GM12878 (cell line): ENCODE measurements around the gene SPRYD7. TPM values are rescaled to one million over a fixed set of nuclear protein-coding genes. Genes with fewer than 3 reads are reported as not detected.

ENCODE experiments used
- ATAC-seq: fragments of 200-7000 bp; cut with Tn5 transposase; 3 replicates; pipeline ENCODE4 v1.9.1; 2020; ENCODE audit warnings: mild to moderate bottlenecking, moderate library complexity
- BruUV-seq: library from RNA; stranded (reverse); fragments of 400-500 nt; replicated peaks from 2 replicates; lab custom pipeline; 2021; lab: Mats Ljungman, UMichigan
- CTCF ChIA-PET: fragments of 300-600 bp; sonication (Branson Sonifier 250); formaldehyde crosslinking; extraction: SDS; loops from one replicate; lab custom pipeline; 2021; ENCODE audit warnings: inconsistent platforms; lab: Yijun Ruan, JAX
- POLR2A ChIA-PET: fragments of 350-600 bp; formaldehyde crosslinking; extraction: SDS; loops from one replicate; lab custom pipeline; 2021; ENCODE audit warnings: inconsistent platforms; lab: Charles Lee
- RAD21 ChIA-PET: fragments of 300-600 bp; sonication (Branson Sonifier 250); formaldehyde crosslinking; loops from one replicate; lab custom pipeline; 2023; ENCODE audit warnings: antibody characterized with exemption; ENCODE audit not compliant: unreplicated experiment; lab: Charles Lee
- SMC1A ChIA-PET: fragments of 300-600 bp; sonication (Branson Sonifier 250); formaldehyde crosslinking; loops from one replicate; lab custom pipeline; 2023; ENCODE audit not compliant: unreplicated experiment, uncharacterized antibody; lab: Charles Lee
- DNase-seq: peaks from one replicate; pipeline ENCODE4 v3.0.0-alpha.2; 2011; ENCODE audit warnings: low read depth, low spot score
- FAIRE-seq: peaks from 3 replicates; lab custom pipeline; 2011; peaks lifted over from hg19 to GRCh38; lab: Jason Lieb, UNC
- H2AFZ ChIP-seq: 2 replicates; pipeline ENCODE4 v1.6.0; 2011; ENCODE audit warnings: low read depth, low read length, control low read depth; ENCODE audit not compliant: control insufficient read depth
- H3K27ac ChIP-seq: 2 replicates; pipeline ENCODE4 v1.5.1; 2011; ENCODE audit warnings: control low read depth; ENCODE audit not compliant: control insufficient read depth, insufficient read depth
- H3K27me3 ChIP-seq, 2 experiments: replicated peaks in 1 of 2; 2 replicates each; pipeline versions ENCODE4 v1.6.0 to v1.6.1; 2011; ENCODE audit warnings: low read length in 1 of 2; ENCODE audit not compliant: control insufficient read depth in 2 of 2, insufficient read depth in 2 of 2
- H3K36me3 ChIP-seq, 2 experiments: 2 replicates each; pipeline ENCODE4 v1.5.1; 2011; ENCODE audit warnings: low read length in 1 of 2; ENCODE audit not compliant: control insufficient read depth in 2 of 2, insufficient read depth in 2 of 2
- H3K4me1 ChIP-seq: 2 replicates; pipeline ENCODE4 v1.6.1; 2011; ENCODE audit warnings: mild to moderate bottlenecking, low read length, moderate library complexity, mixed read lengths; ENCODE audit not compliant: control insufficient read depth, insufficient read depth
- H3K4me2 ChIP-seq: 2 replicates; pipeline ENCODE4 v1.6.0; 2011; ENCODE audit warnings: control low read depth; ENCODE audit not compliant: control insufficient read depth, insufficient read depth
- H3K4me3 ChIP-seq: fragments of 200-600 bp; sonication (generic); 2 replicates; pipeline ENCODE4 v1.5.1; 2016
- H3K79me2 ChIP-seq: 2 replicates; pipeline ENCODE4 v1.6.0; 2011; ENCODE audit warnings: low read length; ENCODE audit not compliant: control insufficient read depth, insufficient read depth
- H3K9ac ChIP-seq: 2 replicates; pipeline ENCODE4 v1.8.0; 2011; ENCODE audit warnings: low read length, control low read depth, mixed read lengths; ENCODE audit not compliant: control insufficient read depth, insufficient read depth
- H3K9me3 ChIP-seq: replicated peaks from 3 replicates; pipeline ENCODE4 v1.5.1; 2011; ENCODE audit warnings: mild to moderate bottlenecking, low read length; ENCODE audit not compliant: control insufficient read depth, insufficient read depth
- H4K20me1 ChIP-seq: 2 replicates; pipeline ENCODE4 v1.6.0; 2011; ENCODE audit not compliant: control insufficient read depth, insufficient read depth
- CBX3 ChIP-seq: fragments of 200-600 bp; sonication (generic); IDR thresholded peaks from 2 replicates; pipeline ENCODE4 v1.6.1; 2016; ENCODE audit warnings: low read depth, borderline replicate concordance
- EED ChIP-seq: sonication (generic); IDR thresholded peaks from 2 replicates; pipeline ENCODE4 v1.6.1; 2016; ENCODE audit warnings: antibody characterized with exemption, low read depth
- EGR1 ChIP-seq, 2 experiments: IDR thresholded peaks; 1 replicate in 1 of 2; 2 replicates in 1 of 2; pipeline ENCODE4 v1.6.1; 2011 to 2012; ENCODE audit warnings: low read depth in 2 of 2, low read length in 2 of 2, borderline replicate concordance in 1 of 2, mild to moderate bottlenecking in 1 of 2, moderate library complexity in 1 of 2
- IKZF1 ChIP-seq: fragments of 450-650 bp; conservative IDR thresholded peaks from 2 replicates; pipeline ENCODE4 v1.6.1; 2017; ENCODE audit warnings: antibody characterized with exemption, mild to moderate bottlenecking
- IKZF2 ChIP-seq, 2 experiments: fragments of 450-650 bp; IDR thresholded peaks; 2 replicates each; pipeline ENCODE4 v1.6.1; 2017; ENCODE audit warnings: mild to moderate bottlenecking in 2 of 2, moderate library complexity in 2 of 2
- PAX5 ChIP-seq: IDR thresholded peaks from 2 replicates; pipeline ENCODE4 v1.6.1; 2011; ENCODE audit warnings: low read depth, low read length, borderline replicate concordance
- SMAD5 ChIP-seq: IDR thresholded peaks from 2 replicates; pipeline ENCODE4 v1.6.1; 2016; ENCODE audit warnings: antibody characterized with exemption, low read depth
- SMC3 ChIP-seq: IDR thresholded peaks from 2 replicates; pipeline ENCODE4 v1.6.1; 2011; ENCODE audit warnings: low read length, improper control_type of control experiment, borderline replicate concordance
- WRNIP1 ChIP-seq: IDR thresholded peaks from 2 replicates; pipeline ENCODE4 v1.6.1; 2011; ENCODE audit warnings: low read depth, low read length, improper control_type of control experiment, borderline replicate concordance
- ZBED1 ChIP-seq: IDR thresholded peaks from 2 replicates; pipeline ENCODE4 v1.6.1; 2016; ENCODE audit warnings: borderline replicate concordance
- WGBS: methylation state at CpG from one replicate; pipeline ENCODE4 v1.1.6; 2016; ENCODE audit warnings: low lambda C conversion rate; ENCODE audit not compliant: insufficient replicate concordance, insufficient coverage; ENCODE audit errors: missing lambda C conversion rate; 5-methylcytosine and 5-hydroxymethylcytosine counted together
- in situ Hi-C: fragments of 300-500 bp; cut with MboI; formaldehyde crosslinking; loops from 9 replicates; pipeline ENCODE4 v1.14.3; 2018; ENCODE audit warnings: mixed read lengths
- intact Hi-C: fragments of 100-400 bp; cut with micrococcal nuclease; formaldehyde crosslinking; loops from one replicate; pipeline ENCODE4 v1.14.2; 2022; ENCODE audit not compliant: unreplicated experiment
- polyA plus RNA-seq, 11 experiments: library from polyadenylated mRNA; depleted of rRNA in 4 of 11; unstranded in 6 of 11; stranded (reverse) in 5 of 11; fragments of >200 nt; fragmentation: Nextera tagmentation in 4 of 11; fragmentation: Illumina TruSeq in 1 of 11; extraction: Ambion mirVana in 4 of 11; extraction: Trizol in 1 of 11; gene quantifications; 1 replicate in 1 of 11; 2 replicates in 10 of 11; pipeline versions ENCODE4 v1.2.1 to v1.2.3, GENCODE V29; 2011 to 2016; ENCODE audit warnings: inconsistent platforms in 2 of 11, missing spikeins in 2 of 11, low read depth in 1 of 11
- total RNA-seq, 4 experiments: library from RNA; depleted of rRNA in 3 of 4; stranded (reverse); fragments of >200 nt in 3 of 4; fragmentation: Illumina TruSeq in 1 of 4; extraction: Trizol in 1 of 4; gene quantifications; 2 replicates each; pipeline versions ENCODE4 v1.2.1 to v1.2.3, GENCODE V29; 2013 to 2021
- TF ChIP-seq, protein P1 (sequence below): fragments of 450-650 bp; IDR thresholded peaks from 2 replicates; pipeline ENCODE4 v1.6.1; 2014; ENCODE audit warnings: mild to moderate bottlenecking
- TF ChIP-seq, protein P2 (sequence below): IDR thresholded peaks from 2 replicates; pipeline ENCODE4 v1.6.1; 2011; ENCODE audit warnings: borderline replicate concordance, low read depth, mild to moderate bottlenecking, moderate library complexity, mixed read lengths, low read length; ENCODE audit not compliant: insufficient read depth; ENCODE audit errors: extremely low read length

The SPRYD7 gene
- total and polyA plus RNA-seq, 10 of the 15 experiments (the other 5 are each of a cell fraction or from before 2014, with no cell fraction given): 5.3 to 18.7 (median 9.6) TPM

- TF ChIP-seq EGR1 (IDR thresholded peaks at IDR 0.05; ENCODE audit: borderline replicate concordance in 1 of 2, low read depth in 2 of 2, low read length in 2 of 2) (peak in 1 of 2 experiments; percentile 67; a peak in 1 of 3 replicates), ZBED1 (no peak)
- TF ChIP-seq, all 136 proteins: peak for 1
- H3K4me3 ChIP-seq: peak overlapping the region; percentile 80
- peak overlapping the region; percentile 88 for H3K4me2 ChIP-seq
- DNase-seq (no peak), ATAC-seq (no peak), FAIRE-seq (no peak)
- intact Hi-C loops: loop anchor here (2.0 to 10.0 kb wide), 4 partner anchors 60 to 975 kb away; partner anchors contain the start of genes KPNA3 and TRIM13
- POLR2A ChIA-PET: interaction anchor here (1.0 to 3.1 kb wide), 6 partner anchors 40 to 492 kb away, joined by 3 to 20 read pairs (median 4); partner anchors contain the start of genes KPNA3 and TRIM13
- peak overlapping the region; percentile 74 for H2AFZ ChIP-seq
- CTCF ChIA-PET: interaction anchor here (0.9 to 2.1 kb wide), 8 partner anchors 55 to 965 kb away, joined by 3 to 10 read pairs (median 6); partner anchors contain the start of gene TRIM13
- H3K36me3 ChIP-seq: no peaks in the 10 kb centered on the region
- H3K9me3 ChIP-seq: no peaks in the 10 kb centered on the region
- H3K79me2 ChIP-seq: no peaks in the 10 kb centered on the region; the same call in 1 of the 2 replicates
- H3K9ac ChIP-seq: peak overlapping the region; percentile 56
- no peaks in the 10 kb centered on the region for H3K27me3 ChIP-seq
- 0 out of 2 replicates have a peak, but pooled peaks cover 2% of the 10 kb centered on the region for H3K4me1 ChIP-seq
- SMC1A ChIA-PET: interaction anchor here (0.8 to 1.3 kb wide), 4 partner anchors 11 to 144 kb away, joined by 3 read pairs; no protein-coding TSS in a partner anchor
- RAD21 ChIA-PET: interaction anchor here (0.9 to 1.7 kb wide), 12 partner anchors 11 to 975 kb away, joined by 3 to 14 read pairs (median 4); partner anchors contain the start of genes KPNA3 and TRIM13
- H3K27ac ChIP-seq: peak overlapping the region; percentile 57; the same call in 1 of the 2 replicates
- WGBS: under 1% methylated on average over 20 of the region's 21 CpGs
- H4K20me1 ChIP-seq: no peaks in the 10 kb centered on the region
- no TSS peak for BruUV-seq
- in situ Hi-C loops: no loop called here
Measured at GRCh38 chr13:49936968-49937273, 781 bp upstream of the SPRYD7 start.

GRCh38 chr13:49935171-49936074, 717 bp downstream of the SPRYD7 start:
- no peak for DNase-seq
- POLR2A ChIA-PET: interaction anchor here (0.6 to 1.8 kb wide), 9 partner anchors 9 to 980 kb away, joined by 3 to 12 read pairs (median 4); partner anchors contain the start of gene KPNA3
- TF ChIP-seq EED (0 out of 2 replicates have a peak, but pooled peaks have one; percentile 31), IKZF2 (IDR thresholded peaks at IDR 0.05) (0 out of 4 replicates have a peak, but pooled peaks have one; percentile 16 to 21), SMAD5 (no peak), PAX5 (no peak), WRNIP1 (no peak), SMC3 (no peak), IKZF1 (peak; percentile 43), CBX3 (no peak)
- TF ChIP-seq, protein P1, sequence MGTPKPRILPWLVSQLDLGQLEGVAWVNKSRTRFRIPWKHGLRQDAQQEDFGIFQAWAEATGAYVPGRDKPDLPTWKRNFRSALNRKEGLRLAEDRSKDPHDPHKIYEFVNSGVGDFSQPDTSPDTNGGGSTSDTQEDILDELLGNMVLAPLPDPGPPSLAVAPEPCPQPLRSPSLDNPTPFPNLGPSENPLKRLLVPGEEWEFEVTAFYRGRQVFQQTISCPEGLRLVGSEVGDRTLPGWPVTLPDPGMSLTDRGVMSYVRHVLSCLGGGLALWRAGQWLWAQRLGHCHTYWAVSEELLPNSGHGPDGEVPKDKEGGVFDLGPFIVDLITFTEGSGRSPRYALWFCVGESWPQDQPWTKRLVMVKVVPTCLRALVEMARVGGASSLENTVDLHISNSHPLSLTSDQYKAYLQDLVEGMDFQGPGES: no peak
- TF ChIP-seq, protein P2, sequence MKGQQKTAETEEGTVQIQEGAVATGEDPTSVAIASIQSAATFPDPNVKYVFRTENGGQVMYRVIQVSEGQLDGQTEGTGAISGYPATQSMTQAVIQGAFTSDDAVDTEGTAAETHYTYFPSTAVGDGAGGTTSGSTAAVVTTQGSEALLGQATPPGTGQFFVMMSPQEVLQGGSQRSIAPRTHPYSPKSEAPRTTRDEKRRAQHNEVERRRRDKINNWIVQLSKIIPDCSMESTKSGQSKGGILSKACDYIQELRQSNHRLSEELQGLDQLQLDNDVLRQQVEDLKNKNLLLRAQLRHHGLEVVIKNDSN: no peak

More at GRCh38 chr13:49935171-49936074, 717 bp downstream of the SPRYD7 start:
- ChIA-PET CTCF (interaction anchor here (0.5 to 2.1 kb wide), 18 partner anchors 8 to 977 kb away, joined by 3 to 10 read pairs (median 5); partner anchors contain the start of genes EBPL and TRIM13), SMC1A (interaction anchor here (1.0 to 1.2 kb wide), 2 partner anchors 142 to 145 kb away, joined by 3 read pairs; no protein-coding TSS in a partner anchor), RAD21 (interaction anchor here (0.9 to 1.7 kb wide), 11 partner anchors 8 to 980 kb away, joined by 3 to 14 read pairs (median 4); partner anchors contain the start of genes KPNA3 and TRIM13)
- Histone ChIP-seq H3K27ac (peak overlapping the region; percentile 58), H3K27me3 (no peaks in the 10 kb centered on the region), H3K9ac (peak overlapping the region; percentile 80), H3K4me3 (peak overlapping the region; percentile 82), H3K36me3 (no peaks in the 10 kb centered on the region), H3K79me2 (no peaks in the 10 kb centered on the region; the same call in 1 of the 2 replicates), H2AFZ (peak overlapping the region; percentile 96), H3K9me3 (no peaks in the 10 kb centered on the region), H3K4me2 (peak overlapping the region; percentile 66), H4K20me1 (no peaks in the 10 kb centered on the region), H3K4me1 (0 out of 2 replicates have a peak, but pooled peaks cover 2% of the 10 kb centered on the region)
- FAIRE-seq: peak; percentile 83
- WGBS: 1% methylated on average over 32 of the region's 32 CpGs
- ATAC-seq: peak; percentile 38
- BruUV-seq: TSS peak; percentile 48
- in situ Hi-C loops (no loop called here), intact Hi-C loops (loop anchor here (2.0 to 10.0 kb wide), 4 partner anchors 61 to 977 kb away; partner anchors contain the start of genes KPNA3 and TRIM13)
